Measurements from ENCODE around the gene ANXA10.

- TF ChIP-seq TCF7 (CRISPR knock-in tag; IDR thresholded peaks at IDR 0.05; ENCODE audit: low read depth) (no peak), CTCF (IDR thresholded peaks at IDR 0.05) (no peak), ATF6 (CRISPR knock-in tag; IDR thresholded peaks at IDR 0.05) (no peak), ZNF512 (CRISPR knock-in tag; IDR thresholded peaks at IDR 0.05; ENCODE audit: borderline replicate concordance) (no peak), TEAD4 (CRISPR knock-in tag; IDR thresholded peaks at IDR 0.05) (no peak), IRF2 (CRISPR knock-in tag; IDR thresholded peaks at IDR 0.05; ENCODE audit: borderline replicate concordance, low read depth) (no peak), EMX1 (CRISPR knock-in tag; IDR thresholded peaks at IDR 0.05) (no peak), JUN (CRISPR knock-in tag; IDR thresholded peaks at IDR 0.05) (no peak), ATF2 (CRISPR knock-in tag; IDR thresholded peaks at IDR 0.05; ENCODE audit: borderline replicate concordance, low read depth) (no peak), E2F1 (CRISPR knock-in tag; IDR thresholded peaks at IDR 0.05) (no peak), ATF1 (CRISPR knock-in tag; IDR thresholded peaks at IDR 0.05) (no peak)
Measured at GRCh38 chr4:168124008-168124641, 31.8 kb downstream of the ANXA10 start.

Measured in WTC11 (cell line).